Right lobe of liver (tissue), 4 donors: ENCODE measurements around the gene UTS2R.

Source experiments
- CTCF ChIP-seq, 4 donors: fragments of 200-600 bp in 3 of 4; fragments of 450-650 bp in 1 of 4; IDR thresholded peaks; one replicate each; pipeline versions ENCODE4 v1.5.1 to v1.8.0; 2016 to 2022; ENCODE audit warnings: antibody characterized with exemption in 4 of 4, mild to moderate bottlenecking in 2 of 4
- POLR2A ChIP-seq: fragments of 450-650 bp; IDR thresholded peaks from one replicate; pipeline ENCODE4 v1.6.1; 2017; ENCODE audit warnings: antibody characterized with exemption, mild to moderate bottlenecking
- donor health status: DM: no; HTN: no; CAD: no.
- donor health status: DM: no; HTN: no; CAD: no.
- donor health status: DM: no; HTN: yes; CAD: no.

GRCh38 chr17:82328994-82329507 is 42.5 kb upstream of the UTS2R start:
- TF ChIP-seq CTCF (IDR thresholded peaks at IDR 0.05): no peak
- TF ChIP-seq POLR2A: no peak
